Brain microvascular endothelial cell (primary cell): ENCODE data around the gene SOX18.
A peak's percentile ranks its signal among the peaks of the same experiment; 100 is the strongest.

Experiments used
- DNase-seq: peaks from one replicate; pipeline ENCODE4 v3.0.0-alpha.2; 2020
- H3K27ac ChIP-seq: fragments of 250-450 bp; sonication (Bioruptor Pico); 2 replicates; pipeline ENCODE4 v1.5.1; 2020; ENCODE audit warnings: mild to moderate bottlenecking, moderate library complexity
- H3K27me3 ChIP-seq: fragments of 250-450 bp; sonication (Bioruptor Pico); replicated peaks from 2 replicates; pipeline ENCODE4 v1.5.1; 2020; ENCODE audit warnings: mild to moderate bottlenecking
- H3K36me3 ChIP-seq: fragments of 250-450 bp; sonication (Bioruptor Pico); replicated peaks from 2 replicates; pipeline ENCODE4 v1.5.1; 2020; ENCODE audit warnings: mild to moderate bottlenecking
- H3K4me3 ChIP-seq: 2 replicates; pipeline ENCODE4 v1.5.1; 2011; ENCODE audit warnings: low read depth, mild to moderate bottlenecking, control low read depth, low read length, moderate library complexity
- in situ Hi-C: cut with HindIII; loops from 2 replicates; pipeline ENCODE4 v1.10.0; 2017; ENCODE audit warnings: low sequenced_read_pairs, low pct_ligation_motif_present
- TF ChIP-seq, protein P1 (sequence below): IDR thresholded peaks from 2 replicates; pipeline ENCODE4 v1.5.1; 2011; ENCODE audit warnings: low read depth, mild to moderate bottlenecking, moderate library complexity, low read length, control low read depth, inconsistent platforms; ENCODE audit errors: missing control alignments

Gene SOX18

GRCh38 chr20:64065974-64066343, 16.5 kb upstream of the SOX18 start:
- no peak overlapping the region for H3K27ac ChIP-seq
- H3K36me3 ChIP-seq: no peaks in the 10 kb centered on the region
- H3K4me3 ChIP-seq: no peak overlapping the region
- TF ChIP-seq, protein P1, sequence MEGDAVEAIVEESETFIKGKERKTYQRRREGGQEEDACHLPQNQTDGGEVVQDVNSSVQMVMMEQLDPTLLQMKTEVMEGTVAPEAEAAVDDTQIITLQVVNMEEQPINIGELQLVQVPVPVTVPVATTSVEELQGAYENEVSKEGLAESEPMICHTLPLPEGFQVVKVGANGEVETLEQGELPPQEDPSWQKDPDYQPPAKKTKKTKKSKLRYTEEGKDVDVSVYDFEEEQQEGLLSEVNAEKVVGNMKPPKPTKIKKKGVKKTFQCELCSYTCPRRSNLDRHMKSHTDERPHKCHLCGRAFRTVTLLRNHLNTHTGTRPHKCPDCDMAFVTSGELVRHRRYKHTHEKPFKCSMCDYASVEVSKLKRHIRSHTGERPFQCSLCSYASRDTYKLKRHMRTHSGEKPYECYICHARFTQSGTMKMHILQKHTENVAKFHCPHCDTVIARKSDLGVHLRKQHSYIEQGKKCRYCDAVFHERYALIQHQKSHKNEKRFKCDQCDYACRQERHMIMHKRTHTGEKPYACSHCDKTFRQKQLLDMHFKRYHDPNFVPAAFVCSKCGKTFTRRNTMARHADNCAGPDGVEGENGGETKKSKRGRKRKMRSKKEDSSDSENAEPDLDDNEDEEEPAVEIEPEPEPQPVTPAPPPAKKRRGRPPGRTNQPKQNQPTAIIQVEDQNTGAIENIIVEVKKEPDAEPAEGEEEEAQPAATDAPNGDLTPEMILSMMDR: no peak
- in situ Hi-C loops: no loop called here
- no peaks in the 10 kb centered on the region for H3K27me3 ChIP-seq
- DNase-seq: peak; percentile 54

DNA sequence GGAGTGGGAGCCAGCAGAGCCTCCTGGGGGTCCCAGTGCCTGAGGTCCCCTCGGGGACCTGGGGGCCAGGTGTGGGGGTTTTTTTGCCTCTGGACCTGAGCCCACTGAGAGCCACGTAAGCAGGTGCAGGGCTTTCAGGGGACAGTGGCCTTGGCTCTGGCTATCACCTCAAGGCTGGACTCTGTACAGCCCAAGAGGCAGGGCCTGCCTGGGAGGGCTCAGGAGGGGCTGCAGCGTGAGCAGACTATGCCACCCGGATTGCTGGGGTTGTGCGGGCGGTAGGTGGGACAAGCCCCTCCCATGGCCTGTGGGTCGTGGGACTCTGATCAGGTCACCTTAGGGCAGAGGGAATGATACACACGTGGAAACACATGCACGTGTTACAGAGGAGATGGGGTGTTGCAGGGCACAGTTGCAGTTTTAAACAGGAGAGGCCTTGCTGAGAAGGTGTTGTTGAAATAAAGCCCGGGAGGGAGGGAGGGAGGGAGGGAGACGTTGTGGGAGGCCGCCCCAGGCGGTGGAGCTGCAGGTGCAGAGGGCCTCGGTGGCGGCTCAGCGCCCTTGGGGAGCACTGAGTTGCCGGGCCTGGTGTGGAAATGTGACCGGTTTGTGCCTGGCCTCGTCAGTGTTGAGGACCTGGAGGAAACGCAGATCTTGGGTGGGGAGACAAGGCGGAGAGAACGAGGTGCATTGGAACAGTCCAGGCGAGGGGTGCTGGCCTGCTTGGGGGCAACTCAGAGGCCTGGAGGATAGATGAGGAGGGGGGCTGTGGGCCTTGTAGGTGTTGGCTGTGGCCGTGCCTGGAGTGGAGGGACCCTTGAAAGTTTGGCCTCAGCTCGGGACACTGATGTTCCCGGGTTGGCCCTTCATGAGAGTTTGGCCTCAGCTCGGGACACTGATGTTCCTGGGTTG, 15.9 kb upstream of the SOX18 start:
- Histone ChIP-seq H3K27me3 (no peaks in the 10 kb centered on the region), H3K36me3 (no peaks in the 10 kb centered on the region), H3K27ac (no peak overlapping the region), H3K4me3 (no peak overlapping the region)
- TF ChIP-seq, protein P1: no peak
- DNase-seq: no peak
- in situ Hi-C loops: no loop called here

GRCh38 chr20:64064145-64064698, 14.8 kb upstream of the SOX18 start:
- in situ Hi-C loops: no loop called here
- DNase-seq: no peak
- TF ChIP-seq, protein P1: no peak
- Histone ChIP-seq H3K36me3 (no peaks in the 10 kb centered on the region), H3K27me3 (no peaks in the 10 kb centered on the region), H3K4me3 (peak overlapping the region; percentile 80), H3K27ac (no peak overlapping the region)

DNA sequence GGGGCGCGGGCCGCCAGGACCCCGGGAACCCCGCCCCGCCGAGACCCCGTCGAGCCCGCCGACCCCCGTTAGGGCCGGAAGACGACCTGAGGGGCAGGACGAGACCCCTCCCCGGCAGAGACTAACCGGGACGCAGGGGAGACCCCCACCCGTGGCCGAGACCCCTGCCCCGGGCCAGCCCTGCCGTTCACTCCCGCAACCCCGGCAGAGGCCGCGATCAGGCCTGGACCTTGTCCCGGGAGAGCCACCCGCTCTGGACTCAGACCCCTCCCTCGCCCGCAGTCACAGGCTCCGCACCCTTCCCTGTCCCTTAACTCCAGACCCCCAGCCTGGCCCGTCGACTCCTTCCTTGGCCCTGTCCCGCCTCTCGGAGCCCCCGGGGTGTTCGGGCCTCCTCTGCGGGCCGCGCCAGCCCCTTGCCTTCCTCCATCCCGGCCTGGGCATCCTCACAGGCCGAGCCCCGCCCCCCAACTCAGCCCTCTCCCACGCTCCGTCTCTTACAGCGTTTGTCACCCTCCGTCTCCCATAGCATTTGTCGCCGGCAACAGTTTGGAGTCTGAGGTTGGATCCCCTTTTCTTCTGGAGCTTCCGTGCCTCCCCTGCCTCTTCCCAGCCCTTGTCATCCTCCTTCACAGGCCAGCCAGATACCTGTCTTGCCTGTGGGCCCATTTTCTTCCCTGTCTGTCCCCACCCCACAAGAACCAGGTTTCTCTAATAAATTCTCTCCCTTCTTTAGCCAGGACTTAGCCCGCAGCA, 14.1 kb upstream of the SOX18 start:
- no peaks in the 10 kb centered on the region for H3K27me3 ChIP-seq
- in situ Hi-C loops: no loop called here
- no peaks in the 10 kb centered on the region for H3K36me3 ChIP-seq
- DNase-seq: no peak
- H3K27ac ChIP-seq: peak overlapping the region; percentile 27
- peak overlapping the region; percentile 80 for H3K4me3 ChIP-seq
- TF ChIP-seq, protein P1: no peak

DNA sequence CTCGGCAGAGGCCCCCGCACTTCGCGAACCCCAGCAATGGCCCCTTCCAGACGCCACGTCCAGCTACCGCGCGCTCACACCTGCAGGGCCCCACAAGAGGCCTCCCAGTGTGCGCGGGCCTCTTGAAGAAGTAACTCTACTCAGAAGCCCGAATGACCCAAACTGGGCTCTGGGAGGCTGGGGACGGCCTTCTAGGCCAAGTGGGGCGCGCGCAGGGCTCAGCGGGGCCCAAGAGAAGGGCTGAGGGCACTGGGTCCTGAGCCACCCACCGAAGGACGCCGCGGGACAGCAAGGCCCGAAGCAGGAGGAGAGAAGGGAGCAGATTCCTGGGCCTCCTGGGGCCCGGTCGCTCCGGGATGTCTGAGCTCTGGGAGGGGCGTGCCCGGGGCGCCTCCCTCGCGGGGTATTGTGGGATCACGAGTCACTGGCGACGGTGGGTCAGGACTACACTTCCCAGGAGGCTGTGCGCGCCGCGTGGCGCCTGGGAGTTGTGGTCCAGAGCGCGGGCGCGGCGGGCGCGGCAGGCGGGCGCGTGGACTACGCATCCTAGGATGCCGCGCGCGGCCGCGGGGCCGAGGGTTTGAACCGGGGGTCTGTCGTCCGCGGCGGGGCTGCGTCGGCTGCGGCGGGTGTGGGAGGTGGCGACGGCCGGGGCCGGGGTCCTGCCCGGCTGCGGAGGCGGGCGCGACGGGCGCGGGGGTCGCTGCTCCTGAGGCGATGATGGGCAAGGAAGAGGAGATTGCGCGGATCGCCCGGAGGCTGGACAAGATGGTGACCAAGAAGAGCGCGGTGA, 13.4 kb upstream of the SOX18 start, which contains the start of gene TCEA2:
TSS of gene TCEA2 (plus strand) at position 603 of the 793 bp plus-strand sequence. CDS start at position 718, 115 bp downstream.
- H3K4me3 ChIP-seq: peak within 1 kb of the TSS; percentile 80
- peak; percentile 94 for DNase-seq
- in situ Hi-C loops: no loop called here
- H3K36me3 ChIP-seq: no peaks in the 10 kb centered on the region
- no peaks in the 10 kb centered on the region for H3K27me3 ChIP-seq
- peak within 1 kb of the TSS; percentile 52 for H3K27ac ChIP-seq
- TF ChIP-seq, protein P1: no peak
